ENCODE measurements around the gene CCDC137.
A peak's percentile ranks its signal among the peaks of the same experiment; 100 is the strongest.

The CCDC137 gene

GRCh38 chr17:81683584-81684441 is 17.3 kb downstream of the CCDC137 start, which contains the start of the genes ARL16 and HGS:
Gene ARL16 (minus strand): TSS chr17:81683797. CDS start chr17:81683753, 44 bp downstream.
Gene HGS (plus strand): TSS chr17:81684011. CDS start chr17:81684067, 56 bp downstream.
- peak; percentile 99 for DNase-seq

GRCh38 chr17:81684442-81684911 is 17.9 kb downstream of the CCDC137 start:
- no peak for DNase-seq

GRCh38 chr17:81685108-81685507 is 18.6 kb downstream of the CCDC137 start:
- no peak for DNase-seq

GRCh38 chr17:81686614-81687013 is 20.1 kb downstream of the CCDC137 start:
- no peak for DNase-seq

GRCh38 chr17:81687770-81688541 is 21.4 kb downstream of the CCDC137 start:
- DNase-seq, result no peak

GRCh38 chr17:81688616-81689015 is 22.1 kb downstream of the CCDC137 start:
- DNase-seq, result no peak

GRCh38 chr17:81690066-81690465 is 23.5 kb downstream of the CCDC137 start:
- no peak for DNase-seq

- DNase-seq, result no peak
Observed at GRCh38 chr17:81690549-81690948, 24.0 kb downstream of the CCDC137 start.

GRCh38 chr17:81691196-81691595 is 24.7 kb downstream of the CCDC137 start:
- no peak for DNase-seq

- no peak for DNase-seq
Observed at GRCh38 chr17:81691608-81692007, 25.1 kb downstream of the CCDC137 start.

- DNase-seq, result no peak
Observed at GRCh38 chr17:81693509-81694210, 27.1 kb downstream of the CCDC137 start.

- no peak for DNase-seq
Observed at GRCh38 chr17:81694810-81695209, 28.3 kb downstream of the CCDC137 start.

GRCh38 chr17:81695211-81695610 is 28.7 kb downstream of the CCDC137 start:
- DNase-seq, result no peak

GRCh38 chr17:81695801-81696200 is 29.3 kb downstream of the CCDC137 start:
- no peak for DNase-seq

- no peak for DNase-seq
Observed at GRCh38 chr17:81696218-81696941, 29.8 kb downstream of the CCDC137 start.

- no peak for DNase-seq
Observed at GRCh38 chr17:81697261-81698044, 30.9 kb downstream of the CCDC137 start.

GRCh38 chr17:81700353-81701287 is 34.1 kb downstream of the CCDC137 start:
- no peak for DNase-seq

GRCh38 chr17:81701288-81702071 is 34.9 kb downstream of the CCDC137 start:
- DNase-seq, result no peak
